Measurements from ENCODE around the gene ANK2. TPM values are rescaled to one million over a fixed set of nuclear protein-coding genes. Genes with fewer than 3 reads are reported as not detected.

Gene ANK2
- total RNA-seq, 2 donors from 2014 or later, result 9.9 to 11.5 TPM

- TF ChIP-seq POLR2A (IDR thresholded peaks at IDR 0.05) (no peak), CTCF (IDR thresholded peaks at IDR 0.05) (no peak)
- Histone ChIP-seq H3K4me3 (no peak overlapping the region), H3K9me3 (no peaks in the 10 kb centered on the region), H3K27me3 (no peaks in the 10 kb centered on the region), H3K27ac (no peak overlapping the region), H3K4me1 (no peaks in the 10 kb centered on the region), H3K36me3 (replicated peaks in 1 of 2; ENCODE audit: insufficient read depth in 1 of 2, low read depth in 2 of 2) (no peaks in the 10 kb centered on the region)
- 58% methylated on average over 2 of the region's 2 CpGs for WGBS, 2 donors
- ATAC-seq (no peak), DNase-seq (no peak)
- intact Hi-C loops (cut with DNase I), result no loop called here
Observed at GRCh38 chr4:113070755-113071154, 21.3 kb downstream of the ANK2 start.

GRCh38 chr4:113071274-113071673, 21.8 kb downstream of the ANK2 start:
- Histone ChIP-seq H3K27ac (no peak overlapping the region), H3K27me3 (no peaks in the 10 kb centered on the region), H3K9me3 (no peaks in the 10 kb centered on the region), H3K4me1 (no peaks in the 10 kb centered on the region), H3K4me3 (no peak overlapping the region), H3K36me3 (replicated peaks in 1 of 2; ENCODE audit: insufficient read depth in 1 of 2, low read depth in 2 of 2) (no peaks in the 10 kb centered on the region)
- TF ChIP-seq CTCF (IDR thresholded peaks at IDR 0.05) (no peak), POLR2A (IDR thresholded peaks at IDR 0.05) (no peak)
- 80 to 82% methylated on average over 4 of the region's 4 CpGs for WGBS, 2 donors
- ATAC-seq (no peak), DNase-seq (no peak)
- intact Hi-C loops (cut with DNase I), result no loop called here

DNA sequence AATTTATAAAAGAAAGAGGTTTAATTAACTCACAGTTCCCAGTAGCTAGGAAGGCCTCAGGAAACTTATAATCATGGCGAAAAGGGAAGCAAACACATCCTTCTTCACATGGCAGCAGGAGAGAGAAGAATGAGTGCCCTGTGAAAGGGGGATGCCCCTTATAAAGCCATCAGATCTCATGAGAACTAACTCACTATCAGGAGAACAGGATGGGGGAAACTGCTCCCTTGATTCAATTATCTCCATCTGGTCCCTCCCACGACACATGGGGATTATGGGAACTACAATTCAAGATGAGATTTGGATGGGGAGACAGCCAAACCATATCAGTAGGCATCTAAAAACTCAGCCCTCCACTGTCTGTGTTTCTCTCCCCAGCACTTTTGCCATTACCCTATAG, 22.4 kb downstream of the ANK2 start:
- DNase-seq (no peak), ATAC-seq (no peak)
- Histone ChIP-seq H3K9me3 (no peaks in the 10 kb centered on the region), H3K27ac (no peak overlapping the region), H3K4me3 (no peak overlapping the region), H3K27me3 (no peaks in the 10 kb centered on the region), H3K4me1 (no peaks in the 10 kb centered on the region), H3K36me3 (replicated peaks in 1 of 2; ENCODE audit: insufficient read depth in 1 of 2, low read depth in 2 of 2) (no peaks in the 10 kb centered on the region)
- 70 to 80% methylated on average over 2 of the region's 2 CpGs for WGBS, 2 donors
- no peak for TF ChIP-seq CTCF (IDR thresholded peaks at IDR 0.05)
- TF ChIP-seq POLR2A (IDR thresholded peaks at IDR 0.05), result no peak
- intact Hi-C loops (cut with DNase I), result no loop called here

DNA sequence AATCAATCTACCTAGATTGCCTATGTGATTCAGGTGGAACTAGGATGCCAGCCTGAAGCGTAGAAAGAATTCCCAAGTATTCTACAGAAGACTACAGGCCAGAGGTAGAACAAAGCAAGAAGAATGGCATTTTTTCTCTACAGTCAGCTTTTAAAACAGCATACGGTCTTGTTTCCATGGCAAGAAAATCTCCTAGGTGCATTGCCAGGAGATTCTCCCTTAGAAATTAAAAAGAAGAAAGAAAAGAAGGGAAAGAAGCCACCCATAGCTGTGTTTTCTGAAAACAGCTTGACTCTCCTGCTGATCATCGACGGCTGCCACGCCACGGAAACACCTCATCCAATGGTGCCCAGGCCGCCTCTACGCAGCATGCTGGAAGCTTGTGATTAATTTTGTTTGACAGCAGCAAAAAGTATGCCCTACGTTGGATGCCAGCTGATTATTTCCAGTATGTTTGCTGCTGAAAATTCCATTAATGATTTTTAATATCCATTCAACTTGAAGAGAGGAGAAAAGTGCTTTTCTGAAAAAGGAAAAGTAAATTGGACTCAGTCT, 24.1 kb downstream of the ANK2 start:
- intact Hi-C loops (cut with DNase I), result no loop called here
- ATAC-seq (no peak), DNase-seq (no peak)
- H3K4me3 ChIP-seq, result no peak overlapping the region
- H3K4me1 ChIP-seq, result no peaks in the 10 kb centered on the region
- no peaks in the 10 kb centered on the region for H3K9me3 ChIP-seq
- TF ChIP-seq POLR2A (IDR thresholded peaks at IDR 0.05) (no peak), CTCF (IDR thresholded peaks at IDR 0.05) (no peak)
- WGBS, 2 donors, result 69 to 74% methylated on average over 9 of the region's 9 CpGs
- no peaks in the 10 kb centered on the region for H3K27me3 ChIP-seq
- no peaks in the 10 kb centered on the region for H3K36me3 ChIP-seq (replicated peaks in 1 of 2; ENCODE audit: insufficient read depth in 1 of 2, low read depth in 2 of 2)
- H3K27ac ChIP-seq, result no peak overlapping the region

DNA sequence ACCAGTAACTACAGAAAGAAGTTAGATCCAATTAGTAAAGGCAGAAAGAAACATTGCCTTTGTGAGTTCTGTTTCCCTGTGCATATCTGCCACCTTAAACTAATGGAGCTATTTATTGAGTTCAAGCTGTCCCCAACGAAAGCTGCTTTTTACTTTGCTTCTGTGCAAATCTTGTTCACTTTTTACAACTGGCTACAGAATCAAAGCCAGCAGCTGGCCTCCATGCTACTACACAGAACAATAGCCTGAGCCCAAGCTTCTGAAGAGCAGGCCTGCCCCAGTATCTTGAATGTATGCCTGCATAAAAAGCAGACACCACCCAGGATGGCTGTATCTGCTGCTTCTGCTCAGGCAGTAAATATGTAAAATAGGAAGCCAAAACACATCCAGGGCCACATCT, 28.1 kb downstream of the ANK2 start:
- H3K4me3 ChIP-seq, result no peak overlapping the region
- H3K36me3 ChIP-seq (replicated peaks in 1 of 2; ENCODE audit: insufficient read depth in 1 of 2, low read depth in 2 of 2), result no peaks in the 10 kb centered on the region
- H3K27me3 ChIP-seq, result no peaks in the 10 kb centered on the region
- no peaks in the 10 kb centered on the region for H3K9me3 ChIP-seq
- H3K4me1 ChIP-seq, result no peaks in the 10 kb centered on the region
- DNase-seq (no peak), ATAC-seq (no peak)
- intact Hi-C loops (cut with DNase I), result no loop called here
- TF ChIP-seq CTCF (IDR thresholded peaks at IDR 0.05) (no peak), POLR2A (IDR thresholded peaks at IDR 0.05) (no peak)
- 30 to 35% methylated on average over 1 of the region's 1 CpG for WGBS, 2 donors
- H3K27ac ChIP-seq, result no peak overlapping the region
